Measurements from ENCODE around the gene SETD1A.

SETD1A gene

GRCh38 chr16:30983898-30984610 lies 26.5 kb downstream of the SETD1A start:
- DNase-seq: no peak

GRCh38 chr16:30984669-30985400 lies 27.3 kb downstream of the SETD1A start, which contains the start of gene HSD3B7:
Gene HSD3B7 (plus strand): TSS chr16:30985207. CDS start chr16:30985659, 452 bp downstream.
- DNase-seq: peak; percentile 85

- DNase-seq: no peak
These were observed 28.0 kb downstream of the SETD1A start for GRCh38 chr16:30985401-30986128.

DNA sequence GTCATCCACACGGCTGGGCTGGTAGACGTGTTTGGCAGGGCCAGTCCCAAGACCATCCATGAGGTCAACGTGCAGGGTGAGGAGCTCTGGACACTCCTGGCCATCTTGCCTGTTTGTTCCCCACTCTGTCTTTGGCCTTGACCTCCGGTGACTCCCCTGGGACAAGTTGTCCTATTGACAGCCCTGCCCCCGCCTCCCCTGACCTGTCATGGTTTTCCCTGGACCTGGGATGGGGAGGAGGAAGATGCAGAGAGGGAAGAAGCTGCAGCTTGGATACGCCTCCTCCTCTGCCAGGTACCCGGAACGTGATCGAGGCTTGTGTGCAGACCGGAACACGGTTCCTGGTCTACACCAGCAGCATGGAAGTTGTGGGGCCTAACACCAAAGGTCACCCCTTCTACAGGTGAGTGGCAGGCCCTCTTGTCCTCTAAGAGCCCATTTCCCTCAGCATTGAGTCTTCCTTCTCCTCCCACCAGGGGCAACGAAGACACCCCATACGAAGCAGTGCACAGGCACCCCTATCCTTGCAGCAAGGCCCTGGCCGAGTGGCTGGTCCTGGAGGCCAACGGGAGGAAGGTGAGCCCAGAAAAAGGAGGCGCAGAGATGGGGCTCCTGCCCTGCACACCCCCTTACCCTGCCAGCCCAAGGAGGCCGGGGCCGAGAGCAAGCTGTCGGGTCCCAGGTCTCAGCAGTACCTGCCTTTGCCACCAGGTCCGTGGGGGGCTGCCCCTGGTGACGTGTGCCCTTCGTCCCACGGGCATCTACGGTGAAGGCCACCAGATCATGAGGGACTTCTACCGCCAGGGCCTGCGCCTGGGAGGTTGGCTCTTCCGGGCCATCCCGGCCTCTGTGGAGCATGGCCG lies 28.8 kb downstream of the SETD1A start:
- no peak for DNase-seq

GRCh38 chr16:30987581-30988190 lies 30.1 kb downstream of the SETD1A start:
- no peak for DNase-seq

DNA sequence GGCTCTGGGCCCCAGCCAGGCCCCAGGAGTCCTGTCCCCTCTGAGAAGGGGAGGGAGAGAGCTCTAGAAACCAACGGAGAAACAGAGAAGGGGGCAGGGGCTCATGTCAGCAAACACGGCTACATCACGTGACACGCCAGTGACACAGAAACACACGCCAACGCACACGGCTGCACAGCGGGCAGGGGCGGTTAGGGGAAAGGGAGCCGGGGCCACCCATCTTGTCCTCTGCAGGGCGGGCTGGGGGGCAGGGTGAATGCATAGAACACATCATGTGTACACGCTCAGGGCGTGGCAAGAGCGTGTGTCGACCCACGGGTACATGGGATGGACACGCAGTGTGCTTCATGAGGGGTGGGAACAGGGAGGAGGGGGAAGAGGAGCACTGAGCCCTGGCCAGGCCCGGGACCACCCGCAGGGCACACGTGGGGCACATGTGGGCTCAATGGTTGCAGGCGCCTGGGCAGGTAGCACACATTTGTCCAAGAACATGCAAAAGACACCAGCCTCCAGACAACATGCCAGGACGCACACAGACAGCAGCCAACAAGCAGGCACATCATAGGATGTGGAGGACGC lies 32.0 kb downstream of the SETD1A start:
- no peak for DNase-seq

GRCh38 chr16:30990105-30990504 lies 32.6 kb downstream of the SETD1A start:
- no peak for DNase-seq

GRCh38 chr16:30991052-30991451 lies 33.5 kb downstream of the SETD1A start:
- no peak for DNase-seq

GRCh38 chr16:30992276-30992780 lies 34.8 kb downstream of the SETD1A start:
- DNase-seq: no peak

GRCh38 chr16:30992931-30993816 lies 35.6 kb downstream of the SETD1A start:
- DNase-seq: no peak

GRCh38 chr16:30995927-30996323 lies 38.4 kb downstream of the SETD1A start:
- no peak for DNase-seq

DNA sequence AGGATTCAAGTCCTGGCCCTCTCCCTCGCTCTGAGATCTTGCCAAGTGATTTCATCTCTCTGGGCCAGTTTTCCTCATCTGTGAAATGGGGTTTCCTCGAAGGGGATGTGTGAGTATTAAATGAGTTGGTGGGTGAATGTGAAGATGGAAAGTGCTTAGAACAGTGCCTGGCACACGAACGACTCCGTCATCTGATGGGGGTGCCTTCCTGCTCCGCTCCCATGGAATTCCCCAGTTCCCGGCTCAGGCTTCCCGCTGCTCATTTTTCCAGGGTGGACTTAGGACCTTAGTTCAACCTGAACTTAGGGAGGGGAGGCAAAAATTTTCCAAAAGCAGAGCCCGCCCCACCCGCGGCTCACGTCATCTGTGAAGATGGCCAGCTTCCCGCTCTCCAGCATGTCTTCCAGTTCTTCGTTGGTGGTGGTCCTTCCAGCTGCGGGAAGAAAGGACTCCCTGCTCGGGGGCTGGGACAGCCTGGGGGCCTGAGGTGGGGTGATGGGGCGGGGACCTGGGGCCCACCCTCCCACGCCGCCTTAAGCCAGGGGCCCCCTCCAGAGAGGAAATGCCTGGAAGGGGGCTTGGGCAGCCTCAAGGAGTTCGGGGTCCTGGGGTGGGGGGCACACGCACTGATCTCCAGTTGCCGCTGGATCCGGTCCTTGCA lies 38.9 kb downstream of the SETD1A start:
- DNase-seq: no peak

DNA sequence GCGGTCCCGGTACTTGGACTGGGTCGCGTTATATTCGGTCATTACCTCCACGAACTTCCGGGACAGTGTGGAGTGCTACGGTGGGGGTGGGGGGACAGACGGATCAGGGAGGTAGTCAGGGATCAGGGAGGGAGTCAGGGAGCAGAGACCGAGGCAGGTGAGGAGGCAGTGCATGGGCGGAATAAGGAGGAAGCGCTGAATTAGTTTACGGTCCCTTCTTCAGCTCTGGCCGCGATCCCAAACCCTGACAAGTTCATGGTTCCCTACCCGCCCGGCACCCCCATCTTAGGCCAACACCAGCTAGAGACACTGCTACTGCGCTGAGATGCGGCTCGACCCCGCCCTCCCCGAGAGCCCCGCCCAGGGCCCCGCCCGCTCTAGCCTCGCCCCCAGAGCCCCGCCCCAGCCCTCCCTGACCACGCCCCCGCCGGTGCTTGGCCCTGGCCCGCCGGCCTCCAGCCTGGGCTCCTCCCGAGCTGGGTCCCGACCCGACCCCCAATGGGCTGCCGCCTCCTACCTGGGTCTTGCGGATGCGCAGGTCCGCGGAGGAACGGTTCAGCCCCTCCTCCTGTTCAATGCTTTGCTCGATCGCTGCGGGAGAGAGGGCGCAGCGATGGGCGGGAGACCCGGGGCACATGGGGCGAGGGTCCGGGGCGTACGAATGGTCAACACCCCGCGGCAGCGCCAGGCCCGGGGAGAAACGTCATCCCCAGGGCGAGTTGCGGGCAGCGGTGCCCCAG lies 39.6 kb downstream of the SETD1A start:
- peak; percentile 86 for DNase-seq

- no peak for DNase-seq
These were observed 40.5 kb downstream of the SETD1A start for GRCh38 chr16:30997725-30998711.

- no peak for DNase-seq
These were observed 41.6 kb downstream of the SETD1A start for GRCh38 chr16:30998852-30999761.

DNA sequence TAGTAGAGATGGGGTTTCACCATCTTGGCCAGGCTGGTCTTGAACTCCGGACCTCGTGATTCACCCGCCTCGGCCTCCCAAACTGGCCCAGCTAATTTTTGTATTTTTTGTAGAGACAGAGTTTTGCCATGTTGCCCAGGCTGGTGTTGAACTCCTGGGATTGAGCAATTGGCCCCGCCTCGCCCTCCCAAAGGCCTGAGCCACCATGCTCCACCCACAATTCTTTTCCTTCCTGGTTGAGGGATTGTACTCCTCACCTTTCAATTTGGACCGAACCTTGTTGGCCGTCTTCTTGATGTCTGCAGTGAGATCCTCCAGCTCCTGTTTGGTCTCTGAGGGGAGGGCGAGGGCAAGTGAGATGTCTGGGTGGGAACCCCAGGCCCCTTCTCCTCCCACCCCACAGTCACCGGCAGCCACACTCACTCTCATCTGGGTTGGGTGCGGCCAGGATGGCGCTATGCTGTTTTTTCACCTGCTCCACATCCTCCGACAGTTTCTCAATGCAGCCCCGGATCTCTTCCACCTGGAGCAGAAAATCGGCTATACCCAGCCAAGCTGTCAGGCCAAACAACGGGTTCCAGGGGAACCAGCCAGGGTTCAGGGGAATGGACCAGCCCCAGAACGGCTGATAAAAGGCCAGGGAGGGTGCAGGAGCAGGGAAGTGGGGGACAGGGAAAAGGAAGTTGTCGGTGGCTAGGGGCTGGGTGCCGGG lies 43.3 kb downstream of the SETD1A start:
- no peak for DNase-seq
